Activated CD8-positive, alpha-beta memory T cell treated with anti-CD3 and anti-CD28 coated beads for 1 hour (primary cell): ENCODE measurements around the gene CXCL17.
"Not testable (repeated sequence)": the region's sequence is repeated elsewhere in the genome, so short reads cannot be mapped to it uniquely, and the experiment has no call there.

ENCODE experiments used
- DNase-seq, 2 donors: peaks; one replicate each; pipeline ENCODE4 v3.0.0-alpha.2; 2020; ENCODE audit warnings: low read depth in 1 of 2; ENCODE audit errors: extremely low read depth in 1 of 2

CXCL17 gene

DNA sequence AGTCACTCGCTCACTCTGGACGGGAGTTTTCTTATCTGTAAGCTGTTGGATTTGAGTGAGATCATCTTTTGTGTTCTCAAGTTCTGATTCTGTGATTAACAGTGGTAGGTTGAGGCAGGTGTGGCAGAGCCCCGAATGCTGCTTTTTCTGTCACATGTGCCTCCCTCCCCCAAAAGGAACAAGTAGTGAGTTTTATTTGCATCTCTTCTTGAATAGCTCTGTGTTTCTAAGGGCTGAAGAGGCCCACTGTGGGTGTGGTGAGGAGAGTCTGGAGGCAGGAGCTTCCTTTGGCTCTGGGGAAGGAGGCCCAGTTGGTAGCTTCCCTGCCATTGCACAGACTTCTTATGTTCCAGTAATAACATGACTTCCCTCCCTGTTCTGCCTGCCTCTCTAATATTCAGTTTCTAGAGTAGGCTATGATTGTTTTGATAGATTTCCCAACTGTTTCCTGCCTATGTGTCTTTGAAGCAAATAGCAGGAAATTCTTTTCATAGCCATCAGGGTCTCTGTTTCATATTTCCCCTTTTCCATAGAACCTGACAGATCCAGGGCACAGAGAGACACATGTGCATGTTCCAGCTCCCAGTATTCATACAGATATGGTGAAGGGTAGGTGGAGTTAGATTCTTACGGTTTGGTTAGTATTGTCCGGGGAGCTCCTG is 23.9 kb upstream of the CXCL17 start:
- no peak for DNase-seq

DNA sequence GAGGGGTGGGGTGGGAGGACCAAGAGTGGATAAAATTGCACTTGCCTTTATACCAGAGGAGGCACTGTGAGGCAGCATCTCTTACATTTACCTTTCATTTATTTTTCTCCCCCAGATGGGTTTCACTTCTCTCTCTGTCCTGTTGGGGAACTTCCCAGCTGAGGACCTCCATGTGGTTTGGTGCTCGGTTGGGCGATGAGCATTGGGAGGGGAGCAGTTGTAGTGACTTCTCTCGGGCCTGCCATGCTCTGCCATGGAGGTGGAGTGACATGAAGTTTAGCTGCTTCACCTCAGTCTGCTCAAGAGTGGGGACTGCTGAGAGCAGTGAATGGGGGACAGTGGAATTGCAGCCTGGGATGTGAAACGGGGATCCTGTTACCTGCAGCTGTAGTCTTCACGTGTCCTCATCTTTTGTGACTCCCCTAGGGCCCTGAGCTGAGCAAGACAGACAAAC is 23.1 kb upstream of the CXCL17 start:
- DNase-seq, result no peak

DNA sequence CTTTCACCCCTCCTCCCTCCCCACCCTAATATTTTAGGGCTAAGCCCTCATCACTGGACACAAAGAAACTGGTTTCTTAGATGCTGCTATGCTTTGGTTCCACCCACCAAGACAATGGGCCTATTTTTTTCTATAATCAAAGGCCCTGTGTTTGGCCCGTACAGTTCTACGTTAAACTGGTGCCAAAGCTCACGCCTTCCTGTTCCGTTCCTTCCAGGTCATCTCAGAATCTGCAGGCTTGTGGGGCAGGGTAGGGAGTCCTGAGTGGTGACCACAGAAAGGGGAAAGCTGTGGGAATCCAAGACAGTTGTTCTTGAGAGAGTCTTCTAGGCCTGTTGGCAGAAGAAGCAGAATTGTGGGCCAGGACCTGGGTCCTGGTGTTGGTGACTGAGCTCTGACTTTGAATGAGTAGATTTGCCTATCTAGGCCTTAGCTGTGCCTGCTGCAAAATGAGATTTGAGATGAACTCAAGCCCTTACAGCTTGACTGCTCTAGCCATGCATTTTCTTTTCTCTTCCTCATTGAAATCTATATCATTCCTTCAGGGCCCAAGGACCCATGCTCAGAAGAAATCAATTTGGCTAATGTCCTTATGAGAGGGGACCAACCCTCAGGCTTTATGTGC is 19.1 kb upstream of the CXCL17 start:
- DNase-seq, result no peak

DNA sequence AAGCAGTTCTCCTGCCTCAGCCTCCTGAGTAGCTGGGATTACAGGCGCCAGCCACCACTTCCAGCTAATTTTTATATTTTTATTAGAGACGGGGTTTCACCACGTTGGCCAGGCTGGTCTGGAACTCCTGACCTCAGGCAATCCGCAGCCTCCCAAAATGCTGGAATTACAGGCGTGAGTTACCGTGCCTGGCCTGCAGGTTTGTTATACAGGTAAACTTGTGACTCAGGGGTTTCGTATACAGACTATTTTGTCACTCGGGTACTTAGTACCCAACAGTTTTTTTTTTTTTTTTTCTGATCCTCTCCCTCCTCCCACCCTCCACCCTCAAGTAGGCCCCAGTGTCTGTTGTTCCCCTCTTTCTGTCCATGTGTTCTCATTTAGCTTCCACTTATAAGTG is 18.5 kb upstream of the CXCL17 start:
- DNase-seq, result not testable (repeated sequence)

DNA sequence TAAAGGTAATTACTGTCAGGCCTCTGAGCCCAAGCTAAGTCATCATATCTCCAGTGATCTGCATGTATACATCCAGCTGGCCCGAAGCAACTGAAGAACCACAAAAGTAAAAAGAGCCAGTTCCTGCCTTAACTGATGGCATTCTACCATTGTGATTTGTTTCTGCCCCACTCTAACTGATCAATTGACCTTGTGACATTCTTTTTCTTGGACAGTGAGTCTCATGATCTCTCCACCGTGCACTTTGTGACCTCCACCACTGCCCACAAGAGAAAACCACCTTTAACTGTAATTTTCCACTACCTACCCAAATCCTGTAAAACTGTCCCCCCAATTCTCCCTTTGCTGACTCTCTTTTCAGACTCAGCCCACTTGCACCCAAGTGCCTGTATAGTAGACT is 17.2 kb upstream of the CXCL17 start:
- no peak for DNase-seq

DNA sequence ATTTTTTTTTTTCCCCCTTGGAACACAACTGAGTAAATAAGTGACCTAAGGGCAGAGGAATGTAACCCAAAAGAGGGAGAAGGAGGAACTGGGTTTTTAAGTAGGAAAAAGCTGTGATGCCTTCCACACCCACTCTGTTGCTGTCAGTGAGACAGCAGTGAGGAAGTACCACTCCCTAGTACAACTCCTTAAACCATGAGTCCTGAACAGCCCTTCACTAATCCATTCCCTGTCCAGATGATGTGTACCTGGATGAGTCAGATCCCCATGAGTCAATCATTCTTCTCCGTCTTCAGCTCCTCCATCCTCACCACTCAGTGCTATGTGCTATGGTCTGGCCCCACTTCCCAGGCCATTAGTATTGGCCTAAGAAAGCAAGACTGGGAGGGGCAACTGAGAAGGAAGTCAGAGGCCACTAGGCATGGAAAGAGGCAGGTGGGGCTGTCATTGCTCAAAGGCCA is 12.9 kb upstream of the CXCL17 start:
- no peak for DNase-seq

DNA sequence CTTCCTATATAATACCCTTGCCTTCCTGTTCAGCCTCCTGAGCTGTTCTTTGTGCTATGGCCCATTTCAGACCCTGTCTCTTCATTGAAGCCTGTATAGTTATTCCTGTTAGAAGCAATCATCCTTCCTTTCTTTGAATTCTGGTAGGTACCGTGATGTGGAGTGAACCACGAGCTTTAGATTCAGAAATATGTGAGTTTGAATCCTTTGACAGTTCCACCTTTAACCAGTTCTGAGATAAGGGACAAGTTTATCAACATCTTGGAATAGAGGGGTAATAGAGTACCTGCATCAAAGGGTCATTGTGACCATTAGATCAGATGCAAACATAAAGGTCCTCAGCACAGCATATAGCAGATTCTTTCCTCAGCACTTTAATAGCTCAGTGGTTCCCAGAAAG is 12.3 kb upstream of the CXCL17 start:
- DNase-seq, result no peak

DNA sequence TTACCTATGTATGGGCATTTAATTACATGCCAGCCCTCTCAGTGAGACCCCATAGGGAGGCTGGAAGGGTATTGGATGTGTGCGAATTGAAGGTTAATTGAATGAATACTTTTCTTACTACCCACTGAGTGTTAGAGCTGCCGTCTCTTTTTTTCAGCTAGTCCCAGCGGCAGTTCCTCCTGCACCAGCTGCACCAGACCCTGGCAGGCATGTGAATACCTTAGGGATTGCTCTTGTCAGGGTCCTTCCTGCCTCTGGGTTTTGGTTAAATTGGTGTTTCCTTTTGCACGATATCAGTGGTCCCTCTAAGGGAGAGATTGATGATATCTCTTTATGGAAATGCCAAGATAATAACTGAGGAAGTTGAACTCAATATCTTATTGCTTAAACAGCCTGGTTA is 9.8 kb upstream of the CXCL17 start:
- DNase-seq, result no peak

DNA sequence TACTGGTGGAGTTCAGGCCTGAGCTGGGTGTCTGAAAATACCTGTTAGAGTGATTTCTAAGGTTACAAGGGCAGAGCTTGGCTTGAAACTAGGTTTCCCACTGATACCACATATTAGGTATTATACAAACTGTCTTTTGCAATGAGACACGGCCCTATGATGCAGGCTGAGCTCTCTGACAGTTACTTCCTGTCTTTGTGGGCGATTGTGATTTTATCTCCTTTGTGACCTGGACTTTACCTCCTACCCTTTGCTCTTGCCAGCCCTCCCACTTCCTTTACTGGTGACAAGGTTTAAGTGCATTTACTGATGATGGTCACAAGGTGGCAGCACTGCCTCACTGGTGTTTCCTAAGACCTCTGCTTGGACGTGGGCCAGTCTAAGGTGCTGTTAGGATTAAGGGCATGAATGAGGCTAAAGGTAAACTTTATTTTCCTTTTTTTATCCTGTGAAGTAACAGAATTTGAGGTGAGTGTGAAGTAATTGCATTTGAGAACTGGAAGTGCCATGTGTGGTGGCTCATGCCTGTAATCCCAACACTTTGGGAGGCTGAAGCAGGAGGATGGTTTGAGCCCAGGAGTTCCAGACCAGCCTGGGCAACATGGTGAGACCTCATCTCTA is 7.7 kb upstream of the CXCL17 start:
- DNase-seq, result peak; percentile 51 to 54

DNA sequence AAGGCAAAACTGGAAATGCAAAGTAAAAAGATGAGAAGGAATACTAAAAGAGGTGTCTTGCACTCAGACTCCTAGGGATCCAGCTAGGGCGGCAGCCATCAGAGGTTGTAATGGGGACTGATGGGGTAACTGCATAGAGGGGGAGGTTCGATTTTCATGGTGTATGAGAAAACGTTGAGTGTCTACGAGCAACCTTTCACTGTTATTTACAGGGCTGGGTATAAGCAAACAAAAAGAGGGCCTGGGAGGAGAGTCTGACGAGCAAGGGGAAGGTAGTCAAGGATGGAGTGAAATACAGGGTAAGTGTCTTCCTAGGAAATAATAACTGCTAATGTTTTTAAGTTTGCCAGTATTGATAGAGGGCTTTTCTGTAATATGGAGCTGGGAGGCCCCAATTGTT is 5.6 kb upstream of the CXCL17 start:
- DNase-seq, result not testable (repeated sequence)

DNA sequence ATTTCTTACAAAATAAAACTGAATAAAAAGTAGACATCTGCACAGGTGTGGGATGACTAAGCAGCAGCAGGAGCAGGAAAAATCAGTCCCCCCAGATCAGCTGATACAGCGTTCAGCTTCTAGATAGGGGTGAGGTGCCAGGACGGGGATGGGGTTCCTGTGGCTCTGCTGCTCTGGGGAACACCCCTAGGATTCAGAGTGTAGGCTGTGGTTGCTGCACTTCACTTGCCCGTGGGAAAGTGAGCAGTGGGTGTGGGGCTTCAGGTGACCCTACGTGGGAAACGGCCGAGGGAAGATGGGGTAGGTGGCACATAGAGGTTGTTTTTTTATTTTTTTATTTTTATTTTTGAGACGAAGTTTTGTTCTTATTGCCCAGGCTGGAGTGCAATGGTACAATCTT is 3.2 kb upstream of the CXCL17 start:
- DNase-seq, result no peak

DNA sequence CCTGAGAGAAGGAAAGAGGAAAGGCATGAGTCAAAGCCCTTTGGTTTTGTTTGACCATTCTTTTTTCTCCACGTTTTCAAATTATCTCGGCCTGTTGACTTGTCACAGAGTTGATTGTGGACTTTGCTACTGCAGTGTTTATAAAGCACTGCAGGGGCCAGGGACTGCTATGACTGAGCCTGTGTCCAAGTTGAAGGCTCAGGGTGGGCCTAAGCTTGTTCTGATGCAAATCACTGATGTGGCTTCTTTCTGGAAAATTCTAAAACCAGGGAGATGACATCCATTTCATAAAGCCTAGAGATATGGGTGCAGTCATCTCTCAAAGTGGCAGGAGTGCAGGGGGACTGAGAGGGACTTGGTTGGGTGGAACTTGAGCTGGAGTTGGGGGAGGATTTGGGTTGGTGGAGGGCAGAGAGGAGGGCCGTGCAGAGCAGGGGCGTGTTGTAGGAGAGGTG is 1.2 kb upstream of the CXCL17 start:
- no peak for DNase-seq

DNA sequence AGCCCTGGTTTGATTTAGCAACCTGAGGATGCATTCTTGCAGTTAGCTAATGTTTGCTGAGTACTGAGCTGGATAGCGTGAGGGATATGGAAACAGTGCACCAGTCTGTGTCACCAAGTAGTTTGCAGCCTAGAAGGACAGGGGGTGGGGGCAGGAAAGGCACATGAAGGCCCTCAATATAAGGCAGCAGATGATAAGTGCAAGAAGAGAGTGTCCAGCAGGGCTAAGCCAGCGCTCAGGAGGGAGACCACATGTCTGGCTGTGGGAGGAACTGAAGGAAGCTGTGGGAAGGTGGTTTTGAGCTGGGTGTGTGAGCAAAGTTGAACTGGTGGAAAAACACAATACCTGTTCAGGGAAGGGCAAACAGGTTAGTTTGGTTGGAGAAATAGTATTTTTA is 1.7 kb downstream of the CXCL17 start:
- DNase-seq, result no peak

DNA sequence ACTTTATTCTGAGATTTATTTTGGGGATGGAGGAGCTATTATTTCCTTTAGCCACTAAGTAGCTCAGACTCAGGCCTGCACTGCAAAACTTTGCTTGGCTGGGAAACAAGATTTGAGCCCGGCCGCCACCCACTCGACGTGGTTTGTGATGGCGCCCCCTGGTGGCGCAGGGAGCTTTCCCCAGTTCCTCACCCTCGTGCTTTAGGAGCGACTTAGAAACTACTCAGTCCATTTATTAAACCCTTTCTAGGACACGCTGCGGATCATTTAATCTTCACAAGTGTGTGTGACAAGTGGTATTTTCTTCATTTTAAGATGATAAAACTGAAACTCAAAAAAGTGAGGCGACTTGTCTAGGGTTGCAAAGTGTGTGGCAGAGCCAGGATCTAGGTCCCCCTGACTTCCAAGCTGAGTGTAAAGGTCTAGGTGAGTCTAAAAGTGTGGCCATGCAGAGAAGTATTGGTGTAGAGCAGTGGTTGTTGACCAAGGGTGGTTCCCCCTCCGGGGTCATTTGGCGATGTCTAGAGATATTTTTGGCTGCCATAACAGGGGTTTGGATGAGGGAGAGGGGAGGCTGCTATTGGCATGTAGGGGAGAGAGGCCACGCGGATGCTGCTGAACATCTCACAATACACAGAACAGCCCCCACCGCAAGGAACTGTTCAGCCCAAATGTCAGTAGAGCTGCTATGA is 2.2 kb downstream of the CXCL17 start:
- peak; percentile 47 to 78 for DNase-seq

DNA sequence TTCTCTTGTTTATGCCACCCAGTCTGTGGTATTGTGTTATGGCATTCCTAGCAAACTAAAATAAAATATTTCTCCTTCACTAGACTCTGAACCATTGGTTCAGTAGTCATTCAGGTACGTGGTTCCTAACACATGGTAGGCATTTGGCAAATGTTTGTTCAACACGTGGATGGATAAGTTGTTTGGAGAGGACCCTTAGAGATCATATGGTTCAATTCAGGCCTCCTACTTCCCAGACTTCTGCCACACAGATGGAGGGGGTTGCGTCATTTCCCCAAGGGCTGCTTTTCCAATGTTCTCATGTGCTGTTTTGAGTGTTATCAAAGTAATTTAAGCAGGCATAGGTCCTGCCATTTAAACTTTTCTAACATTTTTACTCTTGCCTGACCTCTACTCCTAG is 6.7 kb downstream of the CXCL17 start:
- DNase-seq, result no peak

DNA sequence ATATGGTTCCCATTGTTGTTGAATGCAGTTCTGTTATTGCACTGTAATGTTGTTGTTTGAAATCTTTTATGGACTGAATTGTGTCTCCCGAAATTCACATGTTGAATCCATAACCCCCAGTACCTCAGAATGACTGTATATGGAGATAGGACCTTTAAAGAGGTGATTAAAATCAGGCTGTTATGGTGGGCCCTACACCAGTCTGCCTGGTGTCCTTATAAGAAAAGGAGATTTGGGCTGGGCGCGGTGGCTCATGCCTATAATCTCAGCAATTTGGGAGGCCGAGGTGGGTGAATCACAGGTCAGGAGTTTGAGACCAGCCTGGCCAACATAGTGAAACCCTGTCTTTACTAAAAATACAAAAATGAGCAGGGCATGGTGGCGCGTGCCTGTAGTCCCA is 7.4 kb downstream of the CXCL17 start:
- DNase-seq, result no peak

DNA sequence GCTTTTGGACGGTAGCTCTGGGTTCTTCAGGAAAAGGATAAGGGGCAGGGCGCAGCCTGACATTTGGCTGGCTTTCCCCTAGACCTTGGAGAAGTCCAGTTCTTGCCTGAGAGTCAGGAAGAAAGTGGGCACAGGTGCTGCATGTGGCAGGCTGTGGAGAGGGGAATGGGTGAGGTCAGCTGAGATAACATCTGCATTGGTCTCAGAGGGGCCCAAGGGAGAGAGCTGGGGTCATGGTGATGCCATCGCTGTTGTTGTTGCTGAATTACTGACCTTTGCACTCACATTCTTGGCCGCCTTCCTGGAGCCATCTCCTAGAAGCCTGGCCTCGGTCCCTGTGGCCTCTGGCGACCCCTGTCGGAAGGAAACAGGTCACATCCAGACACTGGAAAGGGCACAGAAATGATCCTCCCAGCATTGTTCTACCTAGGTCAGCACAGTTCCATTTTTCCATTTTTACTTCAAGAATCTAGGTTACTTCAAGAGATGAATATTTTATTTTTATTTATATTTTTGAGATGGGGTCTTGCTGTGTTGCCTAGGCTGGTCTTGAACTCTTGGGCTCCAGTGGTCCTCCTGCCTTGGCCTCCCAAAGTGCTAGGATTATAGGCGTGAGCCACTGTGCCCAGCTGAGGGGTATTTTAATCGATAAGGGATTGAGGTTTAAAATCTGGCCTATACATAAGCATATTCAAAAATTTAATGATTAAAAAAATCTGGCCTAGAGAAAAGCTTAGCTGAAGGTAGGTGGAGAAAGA is 9.1 kb downstream of the CXCL17 start:
- DNase-seq, result peak in 1 of 2 donors; percentile 53

DNA sequence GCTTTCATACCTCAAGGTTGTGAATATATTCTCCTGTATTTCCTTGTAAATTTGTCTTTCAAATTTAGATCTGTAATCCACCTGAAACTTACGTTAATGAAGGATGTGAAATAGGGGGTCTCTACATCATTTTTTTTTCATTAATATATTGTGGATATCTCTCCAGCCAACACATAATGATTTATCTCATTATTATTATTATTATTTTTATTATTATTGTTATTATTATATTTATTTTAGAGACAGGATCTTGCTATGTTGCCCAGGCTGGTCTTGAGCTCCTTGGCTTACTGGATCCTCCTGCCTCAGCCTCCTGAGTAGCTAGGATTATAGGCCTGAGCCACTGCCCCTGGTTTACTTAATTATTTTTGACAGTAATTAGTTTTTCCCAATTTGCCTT is 11.3 kb downstream of the CXCL17 start:
- DNase-seq, result no peak

DNA sequence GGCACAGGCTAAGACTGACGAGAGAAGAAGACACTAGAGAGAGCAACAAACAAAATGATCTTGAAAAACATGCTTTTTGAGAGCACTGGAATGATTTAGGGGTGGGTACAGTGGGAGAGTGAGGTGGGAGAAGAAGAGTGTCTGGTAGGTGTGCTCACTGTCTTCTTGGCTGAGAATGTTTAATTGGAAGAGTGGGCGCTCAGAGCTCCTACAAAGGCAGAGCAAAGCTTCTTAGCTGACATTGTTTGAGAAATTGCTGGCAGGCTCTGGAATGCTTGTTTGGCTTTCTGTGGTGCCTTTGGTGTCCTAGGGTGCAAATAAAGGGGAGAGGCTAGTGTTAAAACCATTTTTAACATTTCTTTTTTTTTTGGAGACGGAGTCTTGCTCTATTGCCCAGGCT is 14.1 kb downstream of the CXCL17 start:
- no peak for DNase-seq

DNA sequence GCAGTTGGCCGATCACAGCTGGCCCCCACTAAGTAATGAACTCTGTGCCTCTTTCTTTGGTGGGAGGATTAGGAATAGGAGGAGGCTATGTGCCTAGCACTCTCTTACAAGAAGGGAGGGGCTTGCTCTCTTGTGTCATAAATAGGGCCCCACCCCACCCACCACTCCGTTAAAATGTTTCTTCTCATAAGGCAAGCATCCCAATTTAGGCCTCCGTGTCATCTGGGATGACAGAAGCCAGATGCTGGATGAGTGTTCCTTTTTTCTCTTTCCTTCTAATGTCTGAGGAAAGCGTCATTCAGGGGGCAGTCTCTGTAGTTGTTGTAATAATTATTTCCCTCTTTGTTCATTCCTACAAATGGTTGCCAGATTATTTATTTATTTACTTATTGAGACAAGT is 15.4 kb downstream of the CXCL17 start, which contains the start of gene LIPE:
LIPE (minus strand) TSS at position 76 of the 400 bp plus-strand sequence. CDS start 239 bp downstream, outside the sequence.
- DNase-seq, result no peak

DNA sequence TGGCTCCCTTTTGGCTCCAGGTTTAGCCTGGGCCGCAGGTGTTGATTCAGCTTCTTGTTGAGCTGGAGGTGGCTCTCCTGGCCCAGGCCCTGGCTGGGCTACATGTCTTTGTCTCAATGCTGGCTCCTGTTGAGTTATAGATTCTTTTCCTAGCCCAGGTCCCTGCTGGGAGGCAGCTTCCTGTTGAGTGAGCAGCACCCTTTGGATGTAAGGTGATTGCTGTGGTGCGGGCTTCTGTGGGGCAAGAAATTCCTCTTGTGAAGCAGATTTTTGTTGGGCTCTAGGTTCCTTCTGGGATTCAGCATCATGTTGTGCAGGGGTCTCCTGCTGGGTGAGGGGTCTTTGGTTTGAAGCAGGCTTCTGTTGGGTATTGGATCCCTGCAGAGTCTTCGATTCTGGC is 16.1 kb downstream of the CXCL17 start:
- no peak for DNase-seq
